Endodermal cell (in vitro differentiated cells): ENCODE measurements around the gene ABCC1. TPM values are rescaled to one million over a fixed set of nuclear protein-coding genes. Genes with fewer than 3 reads are reported as not detected.

Experiments used
- DNase-seq: peaks from one replicate; pipeline ENCODE4 v3.0.0-alpha.2; 2017
- H3K27ac ChIP-seq: 2 replicates; pipeline ENCODE4 v1.5.1; 2013; ENCODE audit warnings: mild to moderate bottlenecking, low read depth, low read length, moderate library complexity
- H3K27me3 ChIP-seq: 2 replicates; pipeline ENCODE4 v1.6.1; 2013; ENCODE audit warnings: mild to moderate bottlenecking, low read length, moderate library complexity; ENCODE audit not compliant: insufficient read depth, control insufficient read depth, poor library complexity, severe bottlenecking
- H3K36me3 ChIP-seq: 2 replicates; pipeline ENCODE4 v1.7.0; 2013; ENCODE audit warnings: mild to moderate bottlenecking, low read length, moderate library complexity; ENCODE audit not compliant: control insufficient read depth, insufficient read depth
- H3K4me1 ChIP-seq: one replicate; pipeline ENCODE4 v1.7.0; 2013; ENCODE audit warnings: low read length; ENCODE audit not compliant: control insufficient read depth, insufficient read depth
- H3K4me3 ChIP-seq: 2 replicates; pipeline ENCODE4 v1.5.1; 2013; ENCODE audit warnings: mild to moderate bottlenecking, low read length, moderate library complexity
- H3K9ac ChIP-seq: 2 replicates; pipeline ENCODE4 v1.6.1; 2013; ENCODE audit warnings: mild to moderate bottlenecking, low read length, moderate library complexity; ENCODE audit not compliant: poor library complexity, severe bottlenecking; ENCODE audit errors: extremely low read depth
- H3K9me3 ChIP-seq: 2 replicates; pipeline ENCODE4 v1.6.1; 2013; ENCODE audit warnings: mild to moderate bottlenecking, low read length, moderate library complexity; ENCODE audit not compliant: control insufficient read depth
- H3K27ac Mint-ChIP-seq: 2 replicates; pipeline ENCODE4 v1.8.0; 2020; ENCODE audit warnings: mixed read lengths
- H3K27me3 Mint-ChIP-seq: 2 replicates; pipeline ENCODE4 v1.8.0; 2021; ENCODE audit warnings: mild to moderate bottlenecking, mixed read lengths; ENCODE audit not compliant: insufficient read depth
- H3K36me3 Mint-ChIP-seq: 2 replicates; pipeline ENCODE4 v1.8.0; 2020; ENCODE audit warnings: low read depth, mixed read lengths
- H3K4me1 Mint-ChIP-seq: 2 replicates; pipeline ENCODE4 v1.8.0; 2020; ENCODE audit warnings: mixed read lengths
- H3K4me3 Mint-ChIP-seq: 2 replicates; pipeline ENCODE4 v1.8.0; 2020; ENCODE audit warnings: mild to moderate bottlenecking, moderate library complexity, mixed read lengths
- H3K9me3 Mint-ChIP-seq: 2 replicates; pipeline ENCODE4 v1.8.0; 2020; ENCODE audit warnings: mild to moderate bottlenecking, mixed read lengths
- CTCF ChIP-seq: fragments of 200-600 bp; sonication (generic); conservative IDR thresholded peaks from 2 replicates; pipeline ENCODE4 v1.5.0; 2021; ENCODE audit warnings: antibody characterized with exemption, mild to moderate bottlenecking
- WGBS, 2 experiments: methylation state at CpG; one replicate each; pipeline versions ENCODE4 v1.1.5 to v1.1.7; 2013; ENCODE audit warnings: missing lambda C conversion rate in 2 of 2, mixed read lengths in 1 of 2; ENCODE audit not compliant: insufficient coverage in 1 of 2, insufficient read length in 1 of 2; 5-methylcytosine and 5-hydroxymethylcytosine counted together
- total RNA-seq, 2 donors: library from RNA; stranded (reverse); fragmentation: NEBNext Ultra II Directional in 1 of 2; extraction: Animal tissue kit (Norgen Biotek cat#: 25700) in 1 of 2; gene quantifications; 2 replicates in 1 of 2; 3 replicates in 1 of 2; pipeline ENCODE4 v1.2.1, GENCODE V29; 2021

ABCC1 gene
- total RNA-seq, 2 donors from 2014 or later: 47.1 to 51.2 TPM

GRCh38 chr16:16127469-16128116 is 178.2 kb downstream of the ABCC1 start:
- Histone ChIP-seq H3K36me3 (peaks cover 37% of the 10 kb centered on the region), H3K27ac (no peak overlapping the region), H3K4me1 (no peaks in the 10 kb centered on the region), H3K9me3 (peaks cover 10% of the 10 kb centered on the region), H3K27me3 (no peaks in the 10 kb centered on the region), H3K9ac (no peak overlapping the region), H3K4me3 (no peak overlapping the region)
- Mint-ChIP-seq H3K27ac (peak overlapping the region; percentile 90), H3K36me3 (peaks cover 56% of the 10 kb centered on the region), H3K4me3 (no peak overlapping the region), H3K9me3 (peaks cover 15% of the 10 kb centered on the region), H3K4me1 (no peaks in the 10 kb centered on the region), H3K27me3 (no peaks in the 10 kb centered on the region)
- peak; percentile 94 for DNase-seq
- peak; percentile 88 for TF ChIP-seq CTCF
- 45 to 70% methylated on average over 6 to 11 of the region's 11 CpGs for WGBS, 2 experiments

GRCh38 chr16:16131204-16131603 is 181.8 kb downstream of the ABCC1 start:
- Mint-ChIP-seq H3K4me1 (no peaks in the 10 kb centered on the region), H3K4me3 (no peak overlapping the region), H3K9me3 (no peaks in the 10 kb centered on the region), H3K36me3 (peaks cover 49% of the 10 kb centered on the region), H3K27ac (peak overlapping the region; percentile 30), H3K27me3 (no peaks in the 10 kb centered on the region)
- H3K27ac ChIP-seq: no peak overlapping the region
- TF ChIP-seq CTCF: no peak
- H3K9ac ChIP-seq: no peak overlapping the region
- no peaks in the 10 kb centered on the region for H3K4me1 ChIP-seq
- no peaks in the 10 kb centered on the region for H3K27me3 ChIP-seq
- DNase-seq: no peak
- H3K4me3 ChIP-seq: no peak overlapping the region
- H3K36me3 ChIP-seq: peaks cover 41% of the 10 kb centered on the region
- H3K9me3 ChIP-seq: no peaks in the 10 kb centered on the region
- 91 to 100% methylated on average over 1 to 3 of the region's 3 CpGs for WGBS, 2 experiments

- TF ChIP-seq CTCF: no peak
- Histone ChIP-seq H3K9me3 (no peaks in the 10 kb centered on the region), H3K9ac (no peak overlapping the region), H3K27ac (no peak overlapping the region), H3K36me3 (peaks cover 46% of the 10 kb centered on the region), H3K4me3 (no peak overlapping the region), H3K4me1 (no peaks in the 10 kb centered on the region), H3K27me3 (no peaks in the 10 kb centered on the region)
- H3K27me3 Mint-ChIP-seq: no peaks in the 10 kb centered on the region
- DNase-seq: no peak
- peak overlapping the region; percentile 30 for H3K27ac Mint-ChIP-seq
- no peaks in the 10 kb centered on the region for H3K4me1 Mint-ChIP-seq
- H3K4me3 Mint-ChIP-seq: no peak overlapping the region
- H3K36me3 Mint-ChIP-seq: peaks cover 52% of the 10 kb centered on the region
- 93 to 94% methylated on average over 7 to 15 of the region's 15 CpGs for WGBS, 2 experiments
- no peaks in the 10 kb centered on the region for H3K9me3 Mint-ChIP-seq
Measured at GRCh38 chr16:16131659-16132058, 182.2 kb downstream of the ABCC1 start.
